Stimulated activated CD4-positive, alpha-beta T cell treated with anti-CD3 and anti-CD28 coated beads, Interleukin-1b, Interleukin-23, amount 100 ng/mL, for 1 hour (primary cell): ENCODE measurements around the gene MRPL14.
A peak's percentile ranks its signal among the peaks of the same experiment; 100 is the strongest.

Source experiments
- DNase-seq, 2 donors: peaks; one replicate each; pipeline ENCODE4 v3.0.0-alpha.2; 2020; ENCODE audit warnings: low read depth in 2 of 2

Gene MRPL14

DNA sequence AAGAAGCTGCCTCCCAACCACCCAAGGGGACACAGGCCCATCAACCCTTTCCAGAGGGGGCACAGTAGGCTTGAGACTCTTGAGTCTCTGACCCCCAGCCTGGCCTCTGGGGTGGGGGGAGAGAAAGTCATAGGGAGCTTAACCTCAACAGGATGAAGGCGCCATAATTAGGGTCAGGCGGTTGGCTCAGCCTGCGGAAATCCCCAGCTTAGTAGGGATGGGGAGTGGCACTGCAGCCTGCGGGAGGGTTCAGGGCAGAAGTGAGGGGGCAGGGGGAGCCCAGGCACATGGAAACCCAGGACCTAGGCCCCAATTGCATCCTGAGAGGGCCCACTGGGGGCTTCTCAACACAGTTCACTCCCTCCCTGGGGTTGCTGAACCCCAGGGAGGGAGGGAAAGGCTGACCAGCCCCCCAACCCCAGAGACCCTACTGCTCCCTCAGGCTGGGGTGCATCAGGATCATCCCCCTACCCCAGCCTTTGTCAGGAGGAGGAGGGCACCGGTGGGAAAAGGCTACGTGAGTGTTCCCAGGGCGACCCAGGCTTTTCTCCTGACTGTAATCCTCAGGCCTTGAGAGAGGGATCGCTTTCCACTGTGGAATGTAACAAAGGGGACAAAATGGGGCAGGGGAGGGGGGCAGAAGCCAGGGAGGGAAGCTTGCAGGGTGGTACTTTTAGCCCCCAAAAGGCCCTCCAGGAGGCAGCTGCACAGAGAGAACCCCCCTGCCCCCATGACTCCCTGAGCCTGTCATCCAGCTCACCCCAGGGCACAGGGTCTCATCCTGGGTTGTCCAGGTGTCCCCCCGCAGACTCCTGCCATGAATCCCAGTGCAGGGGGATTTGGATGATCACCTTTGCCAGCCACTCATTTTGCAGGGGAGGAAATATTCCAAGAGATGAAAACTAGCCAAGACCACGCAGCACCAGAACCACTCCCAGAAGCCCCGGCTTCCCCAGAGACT lies 46.4 kb downstream of the MRPL14 start:
- no peak for DNase-seq

- DNase-seq: no peak
These were observed 47.6 kb downstream of the MRPL14 start for GRCh38 chr6:44079672-44080071.

- peak; percentile 37 to 50 for DNase-seq
These were observed 48.2 kb downstream of the MRPL14 start for GRCh38 chr6:44078827-44079671.

GRCh38 chr6:44078219-44078826 lies 48.9 kb downstream of the MRPL14 start:
- no peak for DNase-seq

GRCh38 chr6:44077214-44077946 lies 49.9 kb downstream of the MRPL14 start:
- no peak for DNase-seq

DNA sequence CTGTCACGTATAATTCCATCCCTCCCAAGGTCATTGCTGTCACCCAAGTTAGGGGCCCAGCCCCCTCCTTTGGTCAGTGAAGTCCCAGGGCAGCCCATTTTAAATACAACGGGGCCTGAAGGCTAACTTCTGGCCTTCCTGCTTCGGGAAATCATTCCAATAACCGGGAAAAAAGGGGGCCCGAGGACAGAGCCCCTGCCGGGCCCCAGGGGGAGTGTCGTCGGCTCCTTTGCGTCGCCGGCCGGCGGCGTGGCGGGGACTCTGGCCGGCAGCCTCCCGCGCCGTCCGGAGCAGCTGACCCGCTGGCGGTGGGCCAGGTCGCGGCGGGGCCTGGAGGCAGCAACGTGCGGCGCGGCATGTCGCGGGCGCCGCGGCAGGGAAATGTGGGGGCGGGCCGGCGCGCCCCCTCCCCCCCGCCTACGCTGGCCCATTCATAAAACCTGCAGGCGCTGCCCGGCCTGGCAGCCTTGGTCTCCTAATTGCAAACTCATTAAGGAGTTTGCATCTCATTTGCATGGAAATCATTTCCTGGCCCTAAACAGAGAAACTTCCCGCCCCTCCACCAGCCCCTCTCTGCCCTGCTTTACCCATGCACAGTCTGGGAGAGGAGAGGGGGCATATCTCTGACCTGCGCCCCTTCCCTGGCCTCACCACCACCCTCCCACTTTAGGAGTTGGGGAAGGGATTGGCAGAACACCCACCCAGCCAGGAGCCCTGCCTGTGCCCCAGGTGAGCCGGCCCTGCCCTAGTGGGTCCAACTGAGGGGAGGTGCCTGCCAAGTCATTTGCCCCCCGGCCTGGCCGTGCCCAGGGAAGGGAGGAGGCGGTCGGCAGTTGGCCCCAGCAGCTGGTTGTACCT lies 50.7 kb downstream of the MRPL14 start:
- DNase-seq: no peak

DNA sequence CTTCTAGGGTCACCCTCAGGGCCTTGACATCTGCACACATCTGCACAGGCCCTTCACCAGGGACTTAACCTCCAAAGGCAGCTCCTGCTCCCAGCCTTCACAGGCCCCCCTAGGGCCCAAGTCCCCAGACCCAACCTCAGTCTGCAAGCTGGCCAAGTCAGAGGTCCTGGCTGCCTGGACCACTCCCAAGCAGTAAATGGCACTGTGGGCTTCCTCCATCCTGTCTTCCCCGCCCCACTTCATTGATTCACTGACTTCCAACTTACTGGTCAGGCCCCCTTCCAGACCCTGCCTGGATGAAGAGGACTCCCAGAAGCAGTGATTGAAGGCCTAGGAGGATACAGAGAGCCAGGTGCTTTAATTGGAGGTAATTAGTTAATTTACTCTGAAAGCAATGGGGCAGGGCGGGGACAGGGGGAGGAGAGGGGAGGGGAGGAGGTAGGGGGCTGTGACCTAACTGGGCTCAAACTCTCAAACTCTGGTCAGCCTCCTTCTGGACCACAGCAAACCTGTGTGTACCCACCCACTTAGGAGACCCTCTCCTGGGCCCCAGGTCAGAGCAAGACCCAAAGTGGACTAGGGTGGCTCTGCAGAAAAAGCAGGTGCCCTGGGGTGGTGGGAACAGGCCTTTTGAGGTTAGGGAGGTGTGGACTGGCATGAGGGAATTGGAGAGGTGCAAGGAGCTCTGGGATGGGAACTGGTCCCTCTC lies 51.5 kb downstream of the MRPL14 start:
- no peak for DNase-seq

DNA sequence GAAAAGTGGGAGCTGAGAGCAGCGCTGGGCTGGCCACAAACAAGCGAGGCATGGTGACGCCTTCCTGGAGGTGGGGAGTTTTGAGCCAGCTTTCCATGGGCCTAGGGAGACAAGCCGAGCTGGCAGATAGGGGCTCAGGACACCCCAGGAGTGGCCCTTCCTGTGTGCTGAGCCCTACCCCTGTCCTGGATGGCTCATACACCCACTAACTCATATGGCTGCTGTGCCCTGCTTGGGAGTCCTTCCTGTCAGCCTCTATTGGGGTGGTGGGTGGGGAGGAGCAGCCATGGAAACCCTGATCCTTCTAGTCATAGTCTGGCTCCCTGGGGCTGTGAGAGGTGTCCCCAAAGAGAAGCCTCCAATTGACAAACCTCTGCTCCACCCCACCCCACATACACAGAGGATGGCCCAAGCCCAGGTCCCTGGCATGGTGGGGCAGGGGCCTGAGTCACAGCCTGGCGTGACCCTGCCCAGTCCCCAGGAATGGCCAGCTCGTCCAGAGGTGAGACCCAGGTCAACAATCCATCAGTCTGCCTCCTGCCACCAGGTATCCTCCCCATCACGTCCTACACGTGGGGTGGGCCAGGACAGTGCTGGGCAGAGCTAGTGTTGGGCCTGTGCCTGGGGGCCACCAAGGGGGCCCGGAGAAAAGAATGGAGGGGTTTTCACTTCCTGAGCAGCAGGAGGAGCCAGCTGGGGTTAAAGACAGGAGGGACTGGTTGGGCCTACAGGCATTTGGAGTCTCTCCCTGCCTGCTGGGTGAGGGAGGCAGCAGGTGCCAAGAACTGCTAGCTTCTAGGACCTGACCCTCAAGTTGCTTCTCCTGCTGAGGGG lies 52.2 kb downstream of the MRPL14 start:
- DNase-seq: no peak

- peak in 1 of 2 donors; percentile 43 for DNase-seq
These were observed 52.8 kb downstream of the MRPL14 start for GRCh38 chr6:44074439-44074812.

- no peak for DNase-seq
These were observed 53.4 kb downstream of the MRPL14 start for GRCh38 chr6:44073612-44074438.

DNA sequence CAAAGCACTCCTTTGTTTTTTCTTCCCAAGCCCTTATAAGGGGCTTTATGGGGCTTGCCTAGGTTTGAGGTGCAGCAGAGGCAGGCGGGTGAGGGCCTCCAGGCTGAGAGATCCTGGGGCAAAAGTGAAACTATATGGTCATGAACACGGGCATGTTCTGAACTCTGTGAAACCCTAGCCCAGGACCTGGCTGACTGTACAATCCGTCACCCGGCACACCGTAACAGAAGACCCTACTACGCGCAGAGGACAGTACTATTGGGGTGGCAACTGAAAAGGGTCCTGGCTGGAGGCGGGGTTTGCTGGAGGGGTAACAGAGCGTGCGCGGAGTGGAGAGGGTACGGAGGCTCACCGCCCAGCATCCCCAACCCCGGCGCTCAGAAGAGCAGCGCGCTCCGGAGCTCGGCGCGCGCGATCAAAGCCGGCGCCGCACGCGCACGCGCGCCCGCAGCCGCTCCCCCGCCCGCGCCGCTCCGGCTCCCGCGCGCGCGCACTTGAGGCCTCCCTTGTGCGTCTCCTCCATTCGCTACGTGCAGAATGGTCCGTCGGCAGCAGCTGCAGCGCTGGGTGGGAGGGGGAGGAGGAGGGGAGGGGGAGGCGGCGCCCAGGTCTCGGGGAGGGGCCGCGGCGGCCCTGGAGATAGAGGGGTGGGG lies 54.2 kb downstream of the MRPL14 start:
- DNase-seq: peak; percentile 37 to 39

- no peak for DNase-seq
These were observed 54.7 kb downstream of the MRPL14 start for GRCh38 chr6:44072452-44072958.

- DNase-seq: no peak
These were observed 55.4 kb downstream of the MRPL14 start for GRCh38 chr6:44071670-44072451.

- DNase-seq: no peak
These were observed 58.5 kb downstream of the MRPL14 start for GRCh38 chr6:44068607-44069296.

DNA sequence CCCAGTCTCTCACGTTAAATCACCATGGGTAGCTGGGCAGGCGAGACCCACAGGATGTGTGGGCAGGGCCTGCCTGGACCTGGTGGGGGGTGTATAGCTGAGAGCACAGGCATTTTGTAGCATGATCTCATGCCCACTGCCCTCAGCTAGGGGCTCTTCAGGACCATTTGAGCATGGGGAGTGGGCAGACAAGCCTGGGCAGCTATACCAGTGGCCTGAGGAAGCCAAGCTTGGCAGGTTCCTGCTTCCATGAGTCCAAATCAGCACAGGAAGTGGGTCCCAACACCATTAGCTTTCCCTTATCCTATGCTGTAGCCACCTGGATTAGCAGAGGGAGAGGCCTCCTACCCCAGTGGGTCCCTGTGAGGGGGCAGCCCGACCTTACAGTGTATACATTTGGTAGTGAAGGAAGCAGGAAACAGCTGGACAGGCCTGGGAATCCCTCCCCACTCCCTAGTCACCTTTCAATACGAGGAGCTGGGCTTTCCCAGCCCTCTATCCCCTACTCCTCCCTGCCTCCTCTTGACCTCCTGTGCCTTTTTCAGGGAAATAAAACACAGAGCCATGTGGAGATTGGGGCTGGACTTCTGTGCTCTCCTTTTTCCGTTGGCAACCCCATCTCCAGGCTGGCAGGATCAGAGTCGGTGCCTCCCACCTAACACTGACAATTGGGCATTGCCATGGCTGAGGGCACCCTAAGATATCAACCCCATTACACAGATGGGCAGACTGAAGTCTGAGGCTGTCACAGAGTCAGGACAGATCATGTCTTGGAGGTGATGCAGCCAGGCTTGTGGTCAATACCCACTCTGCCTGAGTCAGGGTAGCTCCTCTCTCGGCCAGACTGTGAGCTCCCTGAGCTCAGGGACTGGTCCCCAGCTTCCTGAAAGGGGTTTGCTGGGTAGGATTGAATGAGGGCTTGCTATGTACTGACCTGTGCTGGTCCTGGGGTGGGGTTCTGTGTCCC lies 59.8 kb downstream of the MRPL14 start:
- DNase-seq: no peak
